K562 (cell line): ENCODE results near the gene BCKDK. TPM values are rescaled to one million over a fixed set of nuclear protein-coding genes. Genes with fewer than 3 reads are reported as not detected.

Experiments used
- ARID1B ChIP-seq: fragments of 450-650 bp; IDR thresholded peaks from 2 replicates; pipeline ENCODE4 v1.6.1; 2016; ENCODE audit warnings: antibody characterized with exemption, mild to moderate bottlenecking, inconsistent platforms
- CCNT2 ChIP-seq: IDR thresholded peaks from 2 replicates; pipeline ENCODE4 v1.6.1; 2011; ENCODE audit warnings: borderline replicate concordance, low read depth, mild to moderate bottlenecking, moderate library complexity, mixed read lengths, low read length; ENCODE audit not compliant: insufficient read length; ENCODE audit errors: extremely low read depth
- HCFC1 ChIP-seq: IDR thresholded peaks from 2 replicates; pipeline ENCODE4 v1.6.1; 2012; ENCODE audit warnings: low read depth, low read length, improper control_type of control experiment
- HLTF ChIP-seq: fragments of 450-650 bp; IDR thresholded peaks from 2 replicates; pipeline ENCODE4 v1.6.1; 2016
- LCOR ChIP-seq: sonication (generic); formaldehyde crosslinking; IDR thresholded peaks from 2 replicates; pipeline ENCODE4 v1.8.0; 2022; ENCODE audit warnings: mild to moderate bottlenecking, missing genetic modification reagents
- RBM17 ChIP-seq: fragments of 200-400 bp; formaldehyde crosslinking; IDR thresholded peaks from 2 replicates; pipeline ENCODE4 v1.6.1; 2017; ENCODE audit warnings: low read depth, mild to moderate bottlenecking, low read length, borderline replicate concordance
- ZBTB2 ChIP-seq: fragments of 450-650 bp; IDR thresholded peaks from 2 replicates; pipeline ENCODE4 v1.6.1; 2016; ENCODE audit warnings: antibody characterized with exemption
- ZSCAN29 ChIP-seq: fragments of 450-650 bp; IDR thresholded peaks from 2 replicates; pipeline ENCODE4 v1.6.1; 2017
- polyA plus RNA-seq, 8 experiments: library from polyadenylated mRNA; depleted of rRNA in 4 of 8; stranded (reverse) in 5 of 8; unstranded in 3 of 8; fragments of >200 nt; fragmentation: Nextera tagmentation in 2 of 8; fragmentation: Illumina TruSeq in 1 of 8; extraction: Ambion mirVana in 2 of 8; extraction: Trizol in 1 of 8; gene quantifications; 2 replicates each; pipeline versions ENCODE4 v1.2.1 to v1.2.3, GENCODE V29; 2011 to 2014; ENCODE audit warnings: inconsistent platforms in 1 of 8, missing spikeins in 1 of 8
- total RNA-seq, 7 experiments: library from RNA; depleted of rRNA in 6 of 7; stranded (reverse); fragments of >200 nt in 6 of 7; fragmentation: Illumina TruSeq in 2 of 7; extraction: Trizol in 2 of 7; gene quantifications; 2 replicates each; pipeline versions ENCODE4 v1.2.1 to v1.2.3, GENCODE V29; 2011 to 2021; ENCODE audit warnings: low replicate concordance in 1 of 7
- TF ChIP-seq, protein P1 (sequence below), 2 experiments: fragments of 450-650 bp in 1 of 2; sonication (generic) in 1 of 2; formaldehyde crosslinking in 1 of 2; IDR thresholded peaks; 2 replicates each; pipeline versions ENCODE4 v1.7.1 to v1.9.0; 2016 to 2022; ENCODE audit warnings: inconsistent platforms in 1 of 2, mild to moderate bottlenecking in 1 of 2, missing genetic modification reagents in 1 of 2
- TF ChIP-seq, protein P2 (sequence below): sonication (generic); formaldehyde crosslinking; IDR thresholded peaks from 2 replicates; pipeline ENCODE4 v1.8.0; 2022; ENCODE audit warnings: mild to moderate bottlenecking, missing genetic modification reagents

BCKDK gene
- total and polyA plus RNA-seq, 9 of the 15 experiments (the other 6 are each of a cell fraction or from before 2014, with no cell fraction given) = 0.58 to 34.8 (median 13.1) TPM

DNA sequence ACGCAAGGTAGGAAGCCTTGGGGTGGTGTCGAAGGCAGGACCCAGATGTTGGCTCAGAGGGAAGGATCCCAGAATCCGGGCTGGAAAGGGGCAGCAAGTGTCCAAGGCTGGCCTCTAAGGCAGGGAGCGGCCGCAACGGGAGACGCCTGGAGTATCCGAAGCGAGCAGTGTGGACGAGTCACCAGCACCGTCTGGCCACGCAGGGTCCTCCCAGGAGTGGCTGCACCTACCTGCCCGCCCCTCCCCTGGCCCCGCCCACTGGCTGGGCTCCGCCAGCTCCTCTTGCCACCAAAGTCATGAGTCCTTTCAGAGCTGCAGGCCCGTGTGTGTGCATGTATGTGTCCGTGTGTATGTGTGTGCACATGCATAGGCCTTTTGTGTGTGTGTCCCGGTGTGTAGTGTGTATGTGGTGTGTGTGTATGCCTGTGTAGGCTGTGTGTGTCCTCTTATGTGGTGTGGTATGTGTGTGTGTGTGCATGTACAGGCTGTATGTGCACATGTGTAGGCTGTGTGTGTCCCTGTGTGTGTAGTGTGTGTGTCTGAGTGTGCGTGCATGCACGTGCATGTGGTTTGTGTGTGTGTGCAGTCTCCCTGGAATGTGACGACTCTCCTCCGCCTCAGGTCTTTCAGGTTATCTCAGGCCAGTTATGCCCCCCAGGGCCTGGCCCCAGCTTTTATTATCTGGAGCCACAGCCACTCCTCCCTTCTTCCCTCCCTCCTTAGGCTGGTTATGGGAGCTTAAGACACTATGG lies 27.5 kb downstream of the BCKDK start, which contains the start of gene PRSS8 (continued):
- TF ChIP-seq, protein P1, sequence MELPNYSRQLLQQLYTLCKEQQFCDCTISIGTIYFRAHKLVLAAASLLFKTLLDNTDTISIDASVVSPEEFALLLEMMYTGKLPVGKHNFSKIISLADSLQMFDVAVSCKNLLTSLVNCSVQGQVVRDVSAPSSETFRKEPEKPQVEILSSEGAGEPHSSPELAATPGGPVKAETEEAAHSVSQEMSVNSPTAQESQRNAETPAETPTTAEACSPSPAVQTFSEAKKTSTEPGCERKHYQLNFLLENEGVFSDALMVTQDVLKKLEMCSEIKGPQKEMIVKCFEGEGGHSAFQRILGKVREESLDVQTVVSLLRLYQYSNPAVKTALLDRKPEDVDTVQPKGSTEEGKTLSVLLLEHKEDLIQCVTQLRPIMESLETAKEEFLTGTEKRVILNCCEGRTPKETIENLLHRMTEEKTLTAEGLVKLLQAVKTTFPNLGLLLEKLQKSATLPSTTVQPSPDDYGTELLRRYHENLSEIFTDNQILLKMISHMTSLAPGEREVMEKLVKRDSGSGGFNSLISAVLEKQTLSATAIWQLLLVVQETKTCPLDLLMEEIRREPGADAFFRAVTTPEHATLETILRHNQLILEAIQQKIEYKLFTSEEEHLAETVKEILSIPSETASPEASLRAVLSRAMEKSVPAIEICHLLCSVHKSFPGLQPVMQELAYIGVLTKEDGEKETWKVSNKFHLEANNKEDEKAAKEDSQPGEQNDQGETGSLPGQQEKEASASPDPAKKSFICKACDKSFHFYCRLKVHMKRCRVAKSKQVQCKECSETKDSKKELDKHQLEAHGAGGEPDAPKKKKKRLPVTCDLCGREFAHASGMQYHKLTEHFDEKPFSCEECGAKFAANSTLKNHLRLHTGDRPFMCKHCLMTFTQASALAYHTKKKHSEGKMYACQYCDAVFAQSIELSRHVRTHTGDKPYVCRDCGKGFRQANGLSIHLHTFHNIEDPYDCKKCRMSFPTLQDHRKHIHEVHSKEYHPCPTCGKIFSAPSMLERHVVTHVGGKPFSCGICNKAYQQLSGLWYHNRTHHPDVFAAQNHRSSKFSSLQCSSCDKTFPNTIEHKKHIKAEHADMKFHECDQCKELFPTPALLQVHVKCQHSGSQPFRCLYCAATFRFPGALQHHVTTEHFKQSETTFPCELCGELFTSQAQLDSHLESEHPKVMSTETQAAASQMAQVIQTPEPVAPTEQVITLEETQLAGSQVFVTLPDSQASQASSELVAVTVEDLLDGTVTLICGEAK (IDR thresholded peaks at IDR 0.05) = no peak
- TF ChIP-seq, protein P1 (CRISPR knock-in tag; IDR thresholded peaks at IDR 0.05) = no peak
- TF ChIP-seq, protein P2, sequence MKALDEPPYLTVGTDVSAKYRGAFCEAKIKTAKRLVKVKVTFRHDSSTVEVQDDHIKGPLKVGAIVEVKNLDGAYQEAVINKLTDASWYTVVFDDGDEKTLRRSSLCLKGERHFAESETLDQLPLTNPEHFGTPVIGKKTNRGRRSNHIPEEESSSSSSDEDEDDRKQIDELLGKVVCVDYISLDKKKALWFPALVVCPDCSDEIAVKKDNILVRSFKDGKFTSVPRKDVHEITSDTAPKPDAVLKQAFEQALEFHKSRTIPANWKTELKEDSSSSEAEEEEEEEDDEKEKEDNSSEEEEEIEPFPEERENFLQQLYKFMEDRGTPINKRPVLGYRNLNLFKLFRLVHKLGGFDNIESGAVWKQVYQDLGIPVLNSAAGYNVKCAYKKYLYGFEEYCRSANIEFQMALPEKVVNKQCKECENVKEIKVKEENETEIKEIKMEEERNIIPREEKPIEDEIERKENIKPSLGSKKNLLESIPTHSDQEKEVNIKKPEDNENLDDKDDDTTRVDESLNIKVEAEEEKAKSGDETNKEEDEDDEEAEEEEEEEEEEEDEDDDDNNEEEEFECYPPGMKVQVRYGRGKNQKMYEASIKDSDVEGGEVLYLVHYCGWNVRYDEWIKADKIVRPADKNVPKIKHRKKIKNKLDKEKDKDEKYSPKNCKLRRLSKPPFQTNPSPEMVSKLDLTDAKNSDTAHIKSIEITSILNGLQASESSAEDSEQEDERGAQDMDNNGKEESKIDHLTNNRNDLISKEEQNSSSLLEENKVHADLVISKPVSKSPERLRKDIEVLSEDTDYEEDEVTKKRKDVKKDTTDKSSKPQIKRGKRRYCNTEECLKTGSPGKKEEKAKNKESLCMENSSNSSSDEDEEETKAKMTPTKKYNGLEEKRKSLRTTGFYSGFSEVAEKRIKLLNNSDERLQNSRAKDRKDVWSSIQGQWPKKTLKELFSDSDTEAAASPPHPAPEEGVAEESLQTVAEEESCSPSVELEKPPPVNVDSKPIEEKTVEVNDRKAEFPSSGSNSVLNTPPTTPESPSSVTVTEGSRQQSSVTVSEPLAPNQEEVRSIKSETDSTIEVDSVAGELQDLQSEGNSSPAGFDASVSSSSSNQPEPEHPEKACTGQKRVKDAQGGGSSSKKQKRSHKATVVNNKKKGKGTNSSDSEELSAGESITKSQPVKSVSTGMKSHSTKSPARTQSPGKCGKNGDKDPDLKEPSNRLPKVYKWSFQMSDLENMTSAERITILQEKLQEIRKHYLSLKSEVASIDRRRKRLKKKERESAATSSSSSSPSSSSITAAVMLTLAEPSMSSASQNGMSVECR (CRISPR knock-in tag) = no peak
- 0 out of 2 replicates have a peak, but pooled peaks have one; percentile 35 for TF ChIP-seq ZBTB2
- TF ChIP-seq ARID1B = peak; percentile 51
- no peak for TF ChIP-seq CCNT2
- TF ChIP-seq RBM17 = no peak
- no peak for TF ChIP-seq LCOR (CRISPR knock-in tag)
- TF ChIP-seq HCFC1 = no peak
- TF ChIP-seq HLTF = peak; percentile 90; the same call in 1 of the 2 replicates
- peak; percentile 95 for TF ChIP-seq ZSCAN29
